Panc1 (cell line): ENCODE measurements around the gene DPP4. TPM values are rescaled to one million over a fixed set of nuclear protein-coding genes. Genes with fewer than 3 reads are reported as not detected.

Experiments
- ATAC-seq: fragments of 200-7000 bp; cut with Tn5 transposase; 2 replicates; pipeline ENCODE4 v1.9.1; 2020; ENCODE audit warnings: mild to moderate bottlenecking, moderate library complexity
- BruUV-seq: library from RNA; stranded (reverse); fragments of 400-500 nt; replicated peaks from 2 replicates; lab custom pipeline; 2021; lab: Mats Ljungman, UMichigan
- CTCF ChIA-PET: fragments of 300-600 bp; sonication (Branson Sonifier 250); formaldehyde crosslinking; loops from one replicate; lab custom pipeline; 2022; ENCODE audit warnings: antibody characterized with exemption; lab: Charles Lee
- POLR2A ChIA-PET: fragments of 300-600 bp; sonication (Branson Sonifier 250); formaldehyde crosslinking; loops from one replicate; lab custom pipeline; 2022; ENCODE audit warnings: antibody characterized with exemption; lab: Charles Lee
- DNase-seq: peaks from one replicate; pipeline ENCODE4 v3.0.0-alpha.2; 2010; ENCODE audit warnings: low read depth, low spot score
- H3K27ac ChIP-seq: 2 replicates; pipeline ENCODE4 v1.5.1; 2011; ENCODE audit warnings: mild to moderate bottlenecking, low read length, inconsistent platforms
- H3K27me3 ChIP-seq: fragments of 200-500 bp; sonication (Bioruptor generic); 2 replicates; pipeline ENCODE4 v1.6.0; 2014; ENCODE audit warnings: low read length, inconsistent platforms; ENCODE audit not compliant: control insufficient read depth, insufficient read depth
- H3K36me3 ChIP-seq: fragments of 200-500 bp; sonication (Bioruptor generic); 2 replicates; pipeline ENCODE4 v1.5.1; 2014; ENCODE audit warnings: inconsistent platforms, mild to moderate bottlenecking, low read length, moderate library complexity; ENCODE audit not compliant: control insufficient read depth, insufficient read depth
- H3K4me1 ChIP-seq: 2 replicates; pipeline ENCODE4 v1.5.1; 2011; ENCODE audit warnings: inconsistent platforms, mild to moderate bottlenecking, low read length, moderate library complexity; ENCODE audit not compliant: control insufficient read depth, insufficient read depth
- H3K4me3 ChIP-seq, 2 experiments: 2 replicates each; pipeline ENCODE4 v1.5.1; 2011 to 2012; ENCODE audit warnings: low read depth in 2 of 2, low read length in 2 of 2, mild to moderate bottlenecking in 2 of 2, inconsistent platforms in 1 of 2, moderate library complexity in 1 of 2
- H3K9me3 ChIP-seq: fragments of 200-500 bp; sonication (Bioruptor generic); 2 replicates; pipeline ENCODE4 v1.5.1; 2014; ENCODE audit warnings: low read depth, mild to moderate bottlenecking, inconsistent platforms, low read length, moderate library complexity; ENCODE audit not compliant: control insufficient read depth, insufficient read depth
- POLR2AphosphoS5 ChIP-seq: IDR thresholded peaks from 2 replicates; pipeline ENCODE4 v1.6.1; 2012; ENCODE audit warnings: mild to moderate bottlenecking, low read depth, low read length, moderate library complexity
- SIN3A ChIP-seq: IDR thresholded peaks from 2 replicates; pipeline ENCODE4 v1.6.1; 2012; ENCODE audit warnings: low read depth, mild to moderate bottlenecking, low read length, moderate library complexity, borderline replicate concordance; ENCODE audit not compliant: insufficient read depth
- TCF7L2 ChIP-seq: IDR thresholded peaks from 2 replicates; pipeline ENCODE4 v1.6.1; 2011; ENCODE audit warnings: mild to moderate bottlenecking, low read depth, low read length, inconsistent platforms
- in situ Hi-C: cut with HindIII; loops from 2 replicates; pipeline ENCODE4 v1.10.0; 2016; ENCODE audit warnings: low sequenced_read_pairs, low pct_unique_long_range_greater_than_20kb
- intact Hi-C: fragments of 100-400 bp; cut with micrococcal nuclease; formaldehyde crosslinking; loops from one replicate; pipeline ENCODE4 v1.10.0; 2022; ENCODE audit not compliant: unreplicated experiment
- total RNA-seq: library from RNA; stranded (reverse); gene quantifications from one replicate; pipeline ENCODE4 v1.2.1, GENCODE V29; 2021; ENCODE audit not compliant: unreplicated experiment
- TF ChIP-seq, protein P1 (sequence below), 2 experiments: IDR thresholded peaks; 2 replicates each; pipeline ENCODE4 v1.6.1; 2011 to 2012; ENCODE audit warnings: low read depth in 2 of 2, control low read depth in 1 of 2, low read length in 1 of 2, mild to moderate bottlenecking in 1 of 2, moderate library complexity in 1 of 2; ENCODE audit not compliant: insufficient read depth in 1 of 2
- TF ChIP-seq, protein P2 (sequence below): fragments of 450-650 bp; IDR thresholded peaks from 2 replicates; pipeline ENCODE4 v1.5.1; 2017; ENCODE audit warnings: mild to moderate bottlenecking

The DPP4 gene
- total RNA-seq, 1 experiment from 2014 or later: 0.23 TPM

DNA sequence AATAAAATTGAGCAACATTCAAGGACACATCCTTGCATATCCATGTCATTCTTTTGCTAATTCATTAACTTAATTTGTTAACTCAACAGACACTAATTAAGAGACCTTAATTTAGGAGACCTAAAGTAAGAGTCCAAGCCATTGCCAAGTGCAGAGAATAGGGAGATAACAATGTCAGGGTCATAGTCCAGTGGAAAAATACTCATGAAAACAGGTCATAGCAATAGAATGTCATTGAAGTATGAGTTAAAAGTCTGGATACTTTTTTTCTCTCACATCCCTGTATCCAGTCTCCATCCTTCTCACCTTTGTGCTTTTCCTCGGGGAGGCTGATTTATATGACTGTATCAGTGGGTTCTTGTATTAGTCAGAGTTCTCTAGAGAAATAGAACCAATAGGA lies 26.6 kb upstream of the DPP4 start:
- ChIA-PET CTCF (no interaction called here), POLR2A (no interaction called here)
- no peak overlapping the region for H3K4me3 ChIP-seq
- no peak for TF ChIP-seq POLR2AphosphoS5
- TF ChIP-seq, protein P1, sequence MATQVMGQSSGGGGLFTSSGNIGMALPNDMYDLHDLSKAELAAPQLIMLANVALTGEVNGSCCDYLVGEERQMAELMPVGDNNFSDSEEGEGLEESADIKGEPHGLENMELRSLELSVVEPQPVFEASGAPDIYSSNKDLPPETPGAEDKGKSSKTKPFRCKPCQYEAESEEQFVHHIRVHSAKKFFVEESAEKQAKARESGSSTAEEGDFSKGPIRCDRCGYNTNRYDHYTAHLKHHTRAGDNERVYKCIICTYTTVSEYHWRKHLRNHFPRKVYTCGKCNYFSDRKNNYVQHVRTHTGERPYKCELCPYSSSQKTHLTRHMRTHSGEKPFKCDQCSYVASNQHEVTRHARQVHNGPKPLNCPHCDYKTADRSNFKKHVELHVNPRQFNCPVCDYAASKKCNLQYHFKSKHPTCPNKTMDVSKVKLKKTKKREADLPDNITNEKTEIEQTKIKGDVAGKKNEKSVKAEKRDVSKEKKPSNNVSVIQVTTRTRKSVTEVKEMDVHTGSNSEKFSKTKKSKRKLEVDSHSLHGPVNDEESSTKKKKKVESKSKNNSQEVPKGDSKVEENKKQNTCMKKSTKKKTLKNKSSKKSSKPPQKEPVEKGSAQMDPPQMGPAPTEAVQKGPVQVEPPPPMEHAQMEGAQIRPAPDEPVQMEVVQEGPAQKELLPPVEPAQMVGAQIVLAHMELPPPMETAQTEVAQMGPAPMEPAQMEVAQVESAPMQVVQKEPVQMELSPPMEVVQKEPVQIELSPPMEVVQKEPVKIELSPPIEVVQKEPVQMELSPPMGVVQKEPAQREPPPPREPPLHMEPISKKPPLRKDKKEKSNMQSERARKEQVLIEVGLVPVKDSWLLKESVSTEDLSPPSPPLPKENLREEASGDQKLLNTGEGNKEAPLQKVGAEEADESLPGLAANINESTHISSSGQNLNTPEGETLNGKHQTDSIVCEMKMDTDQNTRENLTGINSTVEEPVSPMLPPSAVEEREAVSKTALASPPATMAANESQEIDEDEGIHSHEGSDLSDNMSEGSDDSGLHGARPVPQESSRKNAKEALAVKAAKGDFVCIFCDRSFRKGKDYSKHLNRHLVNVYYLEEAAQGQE (IDR thresholded peaks at IDR 0.05; ENCODE audit: insufficient read depth in 1 of 2, low read depth in 2 of 2, low read length in 1 of 2): no peak
- TF ChIP-seq, protein P2, sequence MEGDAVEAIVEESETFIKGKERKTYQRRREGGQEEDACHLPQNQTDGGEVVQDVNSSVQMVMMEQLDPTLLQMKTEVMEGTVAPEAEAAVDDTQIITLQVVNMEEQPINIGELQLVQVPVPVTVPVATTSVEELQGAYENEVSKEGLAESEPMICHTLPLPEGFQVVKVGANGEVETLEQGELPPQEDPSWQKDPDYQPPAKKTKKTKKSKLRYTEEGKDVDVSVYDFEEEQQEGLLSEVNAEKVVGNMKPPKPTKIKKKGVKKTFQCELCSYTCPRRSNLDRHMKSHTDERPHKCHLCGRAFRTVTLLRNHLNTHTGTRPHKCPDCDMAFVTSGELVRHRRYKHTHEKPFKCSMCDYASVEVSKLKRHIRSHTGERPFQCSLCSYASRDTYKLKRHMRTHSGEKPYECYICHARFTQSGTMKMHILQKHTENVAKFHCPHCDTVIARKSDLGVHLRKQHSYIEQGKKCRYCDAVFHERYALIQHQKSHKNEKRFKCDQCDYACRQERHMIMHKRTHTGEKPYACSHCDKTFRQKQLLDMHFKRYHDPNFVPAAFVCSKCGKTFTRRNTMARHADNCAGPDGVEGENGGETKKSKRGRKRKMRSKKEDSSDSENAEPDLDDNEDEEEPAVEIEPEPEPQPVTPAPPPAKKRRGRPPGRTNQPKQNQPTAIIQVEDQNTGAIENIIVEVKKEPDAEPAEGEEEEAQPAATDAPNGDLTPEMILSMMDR: no peak
- no peak for TF ChIP-seq SIN3A
- TF ChIP-seq TCF7L2: no peak
- H3K36me3 ChIP-seq: no peaks in the 10 kb centered on the region
- no peaks in the 10 kb centered on the region for H3K9me3 ChIP-seq
- H3K27me3 ChIP-seq: no peaks in the 10 kb centered on the region; the same call in 1 of the 2 replicates
- ATAC-seq (no peak), DNase-seq (no peak)
- in situ Hi-C loops (no loop called here), intact Hi-C loops (no loop called here)
- no TSS peak for BruUV-seq
- no peaks in the 10 kb centered on the region for H3K4me1 ChIP-seq
- H3K27ac ChIP-seq: no peak overlapping the region

DNA sequence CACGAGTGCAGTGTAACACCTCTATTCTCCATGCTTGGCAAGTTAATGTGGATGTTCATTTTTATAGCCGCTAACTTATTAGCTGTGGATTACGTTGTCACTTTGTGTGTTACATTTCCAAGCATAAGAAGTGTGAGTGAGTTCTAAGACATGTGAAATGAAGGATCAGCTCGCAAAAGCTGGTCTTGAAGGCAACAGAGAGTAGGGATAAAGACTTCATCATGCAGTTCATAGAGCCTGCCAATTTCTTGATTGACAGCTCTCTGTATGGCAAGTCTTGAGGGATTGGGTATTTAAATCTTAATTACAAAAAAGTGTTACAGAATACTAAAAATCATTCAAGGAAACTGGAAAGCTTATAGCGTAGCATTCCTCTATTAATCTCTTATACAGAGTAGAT lies 25.8 kb upstream of the DPP4 start:
- intact Hi-C loops (no loop called here), in situ Hi-C loops (no loop called here)
- no peaks in the 10 kb centered on the region; the same call in 1 of the 2 replicates for H3K27me3 ChIP-seq
- ChIA-PET CTCF (no interaction called here), POLR2A (no interaction called here)
- H3K27ac ChIP-seq: no peak overlapping the region
- H3K4me3 ChIP-seq: no peak overlapping the region
- H3K4me1 ChIP-seq: no peaks in the 10 kb centered on the region
- H3K9me3 ChIP-seq: no peaks in the 10 kb centered on the region
- DNase-seq: no peak
- no peak for ATAC-seq
- no peaks in the 10 kb centered on the region for H3K36me3 ChIP-seq
- no TSS peak for BruUV-seq
- TF ChIP-seq, protein P1 (IDR thresholded peaks at IDR 0.05; ENCODE audit: insufficient read depth in 1 of 2, low read depth in 2 of 2, low read length in 1 of 2): no peak
- no peak for TF ChIP-seq TCF7L2
- no peak for TF ChIP-seq SIN3A
- TF ChIP-seq, protein P2: no peak
